GM19372 (cell line): ENCODE measurements around the gene SAP25.

Source experiments
- ATAC-seq: cut with Tn5 transposase; IDR thresholded peaks from one replicate; pipeline ENCODE4 v1.9.1; 2021; ENCODE audit warnings: mild to moderate bottlenecking, low read depth, moderate library complexity; ENCODE audit not compliant: unreplicated experiment

The SAP25 gene

GRCh38 chr7:100573691-100574361 is at the start of gene SAP25:
Gene SAP25, minus strand, starts transcription at chr7:100573900. Its CDS starts 158 bp downstream, at chr7:100573742.
- ATAC-seq = no peak

- no peak for ATAC-seq
Measured at GRCh38 chr7:100621554-100621953, 47.9 kb upstream of the SAP25 start.

GRCh38 chr7:100620804-100621203 is 47.1 kb upstream of the SAP25 start:
- no peak for ATAC-seq

GRCh38 chr7:100620239-100620638 is 46.5 kb upstream of the SAP25 start:
- ATAC-seq = no peak

GRCh38 chr7:100614308-100614861 is 40.7 kb upstream of the SAP25 start:
- no peak for ATAC-seq

GRCh38 chr7:100613412-100614175 is 39.9 kb upstream of the SAP25 start:
- ATAC-seq = no peak

GRCh38 chr7:100612730-100613390 is 39.2 kb upstream of the SAP25 start:
- no peak for ATAC-seq

GRCh38 chr7:100611983-100612729 is 38.5 kb upstream of the SAP25 start, which contains the start of gene MOSPD3:
Gene MOSPD3, plus strand, starts transcription at chr7:100612540. Its CDS starts 252 bp downstream, at chr7:100612792.
- peak; percentile 92 for ATAC-seq

GRCh38 chr7:100609958-100610357 is 36.3 kb upstream of the SAP25 start:
- no peak for ATAC-seq

GRCh38 chr7:100607111-100607510 is 33.4 kb upstream of the SAP25 start:
- ATAC-seq = no peak

- ATAC-seq = no peak
Measured at GRCh38 chr7:100606313-100606712, 32.6 kb upstream of the SAP25 start.

GRCh38 chr7:100604976-100605911 is 31.5 kb upstream of the SAP25 start:
- ATAC-seq = no peak

GRCh38 chr7:100604028-100604975 is 30.6 kb upstream of the SAP25 start:
- ATAC-seq = peak; percentile 58

- ATAC-seq = no peak
Measured at GRCh38 chr7:100603726-100604027, 30.0 kb upstream of the SAP25 start.

GRCh38 chr7:100602889-100603725 is 29.4 kb upstream of the SAP25 start:
- no peak for ATAC-seq

GRCh38 chr7:100600730-100601038 is 27.0 kb upstream of the SAP25 start:
- no peak for ATAC-seq

GRCh38 chr7:100599911-100600729 is 26.4 kb upstream of the SAP25 start:
- no peak for ATAC-seq
